NCI-H2107 (cell line): ENCODE measurements around the gene LRRC25.
"Not testable (repeated sequence)": the region's sequence is repeated elsewhere in the genome, so short reads cannot be mapped to it uniquely, and the experiment has no call there.

Experiments used
- DNase-seq: peaks from one replicate; lab custom pipeline; 2025; lab: John Stamatoyannopoulos, UW

LRRC25 gene

GRCh38 chr19:18402455-18403248 lies 5.2 kb upstream of the LRRC25 start:
- DNase-seq, result not testable (repeated sequence)

GRCh38 chr19:18401580-18402112 lies 4.2 kb upstream of the LRRC25 start:
- no peak for DNase-seq

GRCh38 chr19:18399008-18399407 lies 1.6 kb upstream of the LRRC25 start:
- DNase-seq, result no peak

- DNase-seq, result no peak
Measured at GRCh38 chr19:18396471-18397241, 766 bp downstream of the LRRC25 start.

GRCh38 chr19:18393836-18394235 lies 3.6 kb downstream of the LRRC25 start:
- DNase-seq, result no peak

- DNase-seq, result no peak
Measured at GRCh38 chr19:18392926-18393325, 4.5 kb downstream of the LRRC25 start.

GRCh38 chr19:18392417-18392816 lies 5.0 kb downstream of the LRRC25 start:
- no peak for DNase-seq

GRCh38 chr19:18391509-18392075 lies 5.8 kb downstream of the LRRC25 start:
- no peak for DNase-seq

GRCh38 chr19:18390065-18390907 lies 7.1 kb downstream of the LRRC25 start:
- DNase-seq, result no peak

GRCh38 chr19:18389726-18390064 lies 7.7 kb downstream of the LRRC25 start:
- no peak for DNase-seq

GRCh38 chr19:18388960-18389725 lies 8.3 kb downstream of the LRRC25 start:
- no peak for DNase-seq

GRCh38 chr19:18388100-18388959 lies 9.1 kb downstream of the LRRC25 start:
- DNase-seq, result peak; percentile 76

GRCh38 chr19:18386543-18387271 lies 10.7 kb downstream of the LRRC25 start:
- peak; percentile 20 for DNase-seq

- DNase-seq, result no peak
Measured at GRCh38 chr19:18385675-18386542, 11.5 kb downstream of the LRRC25 start, which contains the start of gene GDF15. Gene GDF15 (plus strand): TSS chr19:18386158. CDS start chr19:18386190, 32 bp downstream.

- no peak for DNase-seq
Measured at GRCh38 chr19:18385359-18385674, 12.1 kb downstream of the LRRC25 start.

GRCh38 chr19:18384775-18385174 lies 12.6 kb downstream of the LRRC25 start:
- DNase-seq, result no peak

- not testable (repeated sequence) for DNase-seq
Measured at GRCh38 chr19:18383622-18384021, 13.8 kb downstream of the LRRC25 start.

GRCh38 chr19:18380843-18381242 lies 16.6 kb downstream of the LRRC25 start:
- no peak for DNase-seq
